GM23338 (cell line): Measurements from ENCODE around the gene SEMA7A. TPM values are rescaled to one million over a fixed set of nuclear protein-coding genes. Genes with fewer than 3 reads are reported as not detected.
A peak's percentile ranks its signal among the peaks of the same experiment; 100 is the strongest.

Experiments used
- ATAC-seq: fragments of 200-7000 bp; cut with Tn5 transposase; 3 replicates; pipeline ENCODE4 v1.9.1; 2020
- DNase-seq: peaks from one replicate; pipeline ENCODE4 v3.0.0-alpha.2; 2015; ENCODE audit warnings: low spot score
- H2AFZ ChIP-seq: fragments of 200-600 bp; sonication (generic); 2 replicates; pipeline ENCODE4 v1.8.0; 2016; ENCODE audit warnings: antibody characterized with exemption, mild to moderate bottlenecking, moderate library complexity
- H3F3A ChIP-seq: fragments of 200-600 bp; sonication (generic); replicated peaks from 2 replicates; pipeline ENCODE4 v1.8.0; 2017; ENCODE audit warnings: antibody characterized with exemption, mixed run types, low read depth
- H3K27ac ChIP-seq: fragments of 200-600 bp; sonication (generic); 2 replicates; pipeline ENCODE4 v1.6.1; 2016; ENCODE audit warnings: low read depth
- H3K27me3 ChIP-seq: fragments of 200-600 bp; sonication (generic); 2 replicates; pipeline ENCODE4 v1.8.0; 2016; ENCODE audit warnings: mild to moderate bottlenecking, mixed run types, moderate library complexity; ENCODE audit not compliant: insufficient read depth
- H3K36me3 ChIP-seq: fragments of 200-600 bp; sonication (generic); 2 replicates; pipeline ENCODE4 v1.8.0; 2016; ENCODE audit warnings: mild to moderate bottlenecking; ENCODE audit not compliant: insufficient read depth
- H3K4me1 ChIP-seq: fragments of 200-600 bp; sonication (generic); 2 replicates; pipeline ENCODE4 v1.8.0; 2016; ENCODE audit warnings: mild to moderate bottlenecking, moderate library complexity; ENCODE audit not compliant: insufficient read depth
- H3K4me2 ChIP-seq: fragments of 200-600 bp; sonication (generic); 2 replicates; pipeline ENCODE4 v1.7.1; 2017; ENCODE audit warnings: mixed run types
- H3K4me3 ChIP-seq: fragments of 200-600 bp; sonication (generic); 2 replicates; pipeline ENCODE4 v1.6.1; 2016; ENCODE audit warnings: mixed run types
- H3K79me2 ChIP-seq: fragments of 200-600 bp; sonication (generic); replicated peaks from 2 replicates; pipeline ENCODE4 v1.8.0; 2017; ENCODE audit warnings: mild to moderate bottlenecking; ENCODE audit not compliant: insufficient read depth
- H3K9me2 ChIP-seq: fragments of 200-600 bp; sonication (generic); 2 replicates; pipeline ENCODE4 v1.8.0; 2017; ENCODE audit not compliant: insufficient read depth
- H4K20me1 ChIP-seq: fragments of 200-600 bp; sonication (generic); replicated peaks from 2 replicates; pipeline ENCODE4 v1.8.0; 2017; ENCODE audit warnings: mild to moderate bottlenecking; ENCODE audit not compliant: insufficient read depth
- H3K27ac Mint-ChIP-seq: 2 replicates; pipeline ENCODE4 v1.8.0; 2020; ENCODE audit warnings: inconsistent platforms, mild to moderate bottlenecking, moderate library complexity, mixed read lengths
- H3K27me3 Mint-ChIP-seq: 3 replicates; pipeline ENCODE4 v1.8.0; 2022; ENCODE audit warnings: low read depth, mild to moderate bottlenecking, moderate library complexity, mixed read lengths, inconsistent platforms; ENCODE audit not compliant: insufficient read depth, poor library complexity
- H3K36me3 Mint-ChIP-seq: 3 replicates; pipeline ENCODE4 v1.8.0; 2021; ENCODE audit warnings: low read depth, mild to moderate bottlenecking, inconsistent platforms, moderate library complexity, mixed read lengths
- H3K4me1 Mint-ChIP-seq: 3 replicates; pipeline ENCODE4 v1.8.0; 2020; ENCODE audit warnings: mild to moderate bottlenecking, inconsistent platforms, mixed read lengths
- H3K4me3 Mint-ChIP-seq: 3 replicates; pipeline ENCODE4 v1.8.0; 2021; ENCODE audit warnings: moderate library complexity, mild to moderate bottlenecking, inconsistent platforms, mixed read lengths
- H3K9me3 Mint-ChIP-seq: 3 replicates; pipeline ENCODE4 v1.8.0; 2020; ENCODE audit warnings: moderate library complexity, mild to moderate bottlenecking, inconsistent platforms, mixed read lengths
- CREB1 ChIP-seq: fragments of 250-450 bp; sonication (Bioruptor Pico); IDR thresholded peaks from 2 replicates; pipeline ENCODE4 v1.5.0; 2020; ENCODE audit warnings: low read depth, mild to moderate bottlenecking, moderate library complexity
- EZH2 ChIP-seq: fragments of 200-600 bp; sonication (generic); IDR thresholded peaks from one replicate; pipeline ENCODE4 v1.8.0; 2017; ENCODE audit warnings: antibody characterized with exemption, mild to moderate bottlenecking, low read depth; ENCODE audit not compliant: unreplicated experiment
- EZH2phosphoT487 ChIP-seq: fragments of 200-600 bp; sonication (generic); IDR thresholded peaks from one replicate; pipeline ENCODE4 v1.8.1; 2018; ENCODE audit warnings: antibody characterized with exemption; ENCODE audit not compliant: unreplicated experiment
- JUNB ChIP-seq: IDR thresholded peaks from one replicate; pipeline ENCODE4 v1.6.1; 2016; ENCODE audit warnings: antibody characterized with exemption; ENCODE audit not compliant: unreplicated experiment
- NANOG ChIP-seq: IDR thresholded peaks from 2 replicates; pipeline ENCODE4 v1.6.1; 2016; ENCODE audit warnings: antibody characterized with exemption, borderline replicate concordance
- POLR2AphosphoS5 ChIP-seq: IDR thresholded peaks from 2 replicates; pipeline ENCODE4 v1.6.1; 2016; ENCODE audit warnings: antibody characterized with exemption, low read depth
- STAT1 ChIP-seq: IDR thresholded peaks from one replicate; pipeline ENCODE4 v1.6.1; 2016; ENCODE audit warnings: antibody characterized with exemption; ENCODE audit not compliant: unreplicated experiment
- ZNF114 ChIP-seq: fragments of 250-450 bp; sonication (Bioruptor Pico); IDR thresholded peaks from 2 replicates; pipeline ENCODE4 v1.5.0; 2020; ENCODE audit warnings: mild to moderate bottlenecking, moderate library complexity
- ZNF331 ChIP-seq: fragments of 250-450 bp; sonication (Bioruptor Pico); IDR thresholded peaks from 2 replicates; pipeline ENCODE4 v1.5.0; 2020; ENCODE audit warnings: low read depth, mild to moderate bottlenecking, moderate library complexity
- polyA plus RNA-seq: library from polyadenylated mRNA; unstranded; fragments of >200 nt; fragmentation: Nextera tagmentation; extraction: Ambion mirVana; gene quantifications from 2 replicates; pipeline ENCODE4 v1.2.1, GENCODE V29; 2016
- total RNA-seq: library from RNA; depleted of rRNA; stranded (reverse); fragments of >200 nt; shearing (Covaris generic); gene quantifications from 2 replicates; pipeline ENCODE4 v1.2.3, GENCODE V29; 2014
- TF ChIP-seq, protein P1 (sequence below), 2 experiments: fragments of 200-600 bp in 1 of 2; sonication (generic) in 1 of 2; conservative IDR thresholded peaks; 2 replicates each; pipeline versions ENCODE4 v1.5.1 to v1.6.1; 2016 to 2017; ENCODE audit warnings: antibody characterized with exemption in 2 of 2, low read depth in 2 of 2, mild to moderate bottlenecking in 2 of 2, moderate library complexity in 1 of 2
- TF ChIP-seq, protein P2 (sequence below): IDR thresholded peaks from 2 replicates; pipeline ENCODE4 v1.6.1; 2016; ENCODE audit warnings: antibody characterized with exemption
- TF ChIP-seq, protein P3 (sequence below): fragments of 250-450 bp; sonication (Bioruptor Pico); IDR thresholded peaks from 2 replicates; pipeline ENCODE4 v1.5.0; 2020; ENCODE audit warnings: mild to moderate bottlenecking, moderate library complexity
- TF ChIP-seq, protein P4 (sequence below): IDR thresholded peaks from one replicate; pipeline ENCODE4 v1.6.1; 2018; ENCODE audit warnings: antibody characterized with exemption; ENCODE audit not compliant: unreplicated experiment

The SEMA7A gene
- total and polyA plus RNA-seq, 2 experiments from 2014 or later, result 2.0 to 14.1 TPM

DNA sequence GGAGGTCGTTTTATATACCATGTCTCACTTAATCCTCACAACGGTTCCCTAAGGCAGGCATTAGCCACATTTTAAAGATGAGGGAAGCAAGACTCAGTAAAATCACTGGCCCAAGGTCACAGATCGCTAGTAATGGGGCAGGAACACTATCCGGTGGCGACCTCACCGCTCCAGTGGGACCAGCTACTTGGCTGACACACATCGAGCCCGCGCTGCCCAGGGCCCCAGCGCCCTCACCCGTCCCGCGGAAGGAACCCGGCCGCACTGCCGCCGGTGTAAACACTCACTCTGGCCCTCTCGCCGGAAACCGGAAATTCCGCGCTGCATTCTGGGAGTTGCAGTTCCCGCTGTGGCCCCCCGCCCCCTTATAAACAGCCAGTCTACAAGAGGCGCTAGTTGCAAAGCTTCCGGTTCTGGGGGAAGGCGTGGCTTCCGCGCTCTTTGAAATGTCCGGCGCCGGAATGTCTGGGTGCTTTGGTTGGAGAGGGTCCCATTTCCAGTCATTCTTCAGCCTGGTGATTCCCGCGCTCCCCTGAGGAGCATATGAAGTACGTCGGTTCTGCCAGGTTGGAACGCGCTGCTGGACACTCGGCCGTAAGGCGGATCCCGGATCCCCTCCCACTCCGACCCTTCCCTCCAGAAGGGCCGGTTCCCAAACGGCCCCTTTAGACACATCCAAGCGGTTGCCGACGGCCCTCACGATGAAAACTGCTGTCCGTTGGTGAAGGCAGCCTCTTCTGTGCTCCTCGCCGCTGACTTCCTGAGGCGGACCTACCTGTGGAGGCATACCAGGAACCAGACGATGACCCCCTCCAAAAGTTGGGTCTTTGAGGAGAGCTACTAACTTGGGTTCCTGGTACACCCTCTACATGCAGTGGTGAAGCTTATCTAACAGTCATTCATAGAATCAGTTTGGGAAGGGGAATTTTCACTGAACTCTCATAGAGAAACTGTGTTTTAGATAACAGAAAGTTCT, 27.4 kb upstream of the SEMA7A start, which contains the start of gene UBL7:
UBL7 (minus strand) TSS at position 290 of the 976 bp plus-strand sequence. CDS start 2,293 bp downstream, outside the sequence.
- DNase-seq (peak; percentile 100), ATAC-seq (peak; percentile 97)
- no peaks in the 10 kb centered on the region for H4K20me1 ChIP-seq
- no peaks in the 10 kb centered on the region for H3K27me3 ChIP-seq
- peak within 1 kb of the TSS; percentile 92 for H3K4me3 Mint-ChIP-seq
- H3K9me3 Mint-ChIP-seq, result peaks cover 9% of the 10 kb centered on the region
- peaks cover 12% of the 10 kb centered on the region; the same call in 1 of the 2 replicates for H3F3A ChIP-seq
- peak within 1 kb of the TSS; percentile 74 for H3K4me3 ChIP-seq
- H3K27ac ChIP-seq, result peak within 1 kb of the TSS; percentile 94
- peaks cover 3% of the 10 kb centered on the region for H3K27me3 Mint-ChIP-seq
- TF ChIP-seq CREB1 (CRISPR knock-in tag), result 0 out of 2 replicates have a peak, but pooled peaks have one; percentile 22
- TF ChIP-seq ZNF114 (CRISPR knock-in tag), result no peak
- TF ChIP-seq JUNB, result no peak
- TF ChIP-seq POLR2AphosphoS5, result peak; percentile 96
- TF ChIP-seq, protein P1, sequence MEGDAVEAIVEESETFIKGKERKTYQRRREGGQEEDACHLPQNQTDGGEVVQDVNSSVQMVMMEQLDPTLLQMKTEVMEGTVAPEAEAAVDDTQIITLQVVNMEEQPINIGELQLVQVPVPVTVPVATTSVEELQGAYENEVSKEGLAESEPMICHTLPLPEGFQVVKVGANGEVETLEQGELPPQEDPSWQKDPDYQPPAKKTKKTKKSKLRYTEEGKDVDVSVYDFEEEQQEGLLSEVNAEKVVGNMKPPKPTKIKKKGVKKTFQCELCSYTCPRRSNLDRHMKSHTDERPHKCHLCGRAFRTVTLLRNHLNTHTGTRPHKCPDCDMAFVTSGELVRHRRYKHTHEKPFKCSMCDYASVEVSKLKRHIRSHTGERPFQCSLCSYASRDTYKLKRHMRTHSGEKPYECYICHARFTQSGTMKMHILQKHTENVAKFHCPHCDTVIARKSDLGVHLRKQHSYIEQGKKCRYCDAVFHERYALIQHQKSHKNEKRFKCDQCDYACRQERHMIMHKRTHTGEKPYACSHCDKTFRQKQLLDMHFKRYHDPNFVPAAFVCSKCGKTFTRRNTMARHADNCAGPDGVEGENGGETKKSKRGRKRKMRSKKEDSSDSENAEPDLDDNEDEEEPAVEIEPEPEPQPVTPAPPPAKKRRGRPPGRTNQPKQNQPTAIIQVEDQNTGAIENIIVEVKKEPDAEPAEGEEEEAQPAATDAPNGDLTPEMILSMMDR (conservative IDR thresholded peaks at IDR 0.05; ENCODE audit: low read depth in 2 of 2), result peak in 1 of 2 experiments; percentile 43; a peak in 2 of 4 replicates
- TF ChIP-seq STAT1, result no peak
- no peak for TF ChIP-seq ZNF331
- TF ChIP-seq EZH2, result no peak
- TF ChIP-seq NANOG, result no peak
- TF ChIP-seq, protein P2, sequence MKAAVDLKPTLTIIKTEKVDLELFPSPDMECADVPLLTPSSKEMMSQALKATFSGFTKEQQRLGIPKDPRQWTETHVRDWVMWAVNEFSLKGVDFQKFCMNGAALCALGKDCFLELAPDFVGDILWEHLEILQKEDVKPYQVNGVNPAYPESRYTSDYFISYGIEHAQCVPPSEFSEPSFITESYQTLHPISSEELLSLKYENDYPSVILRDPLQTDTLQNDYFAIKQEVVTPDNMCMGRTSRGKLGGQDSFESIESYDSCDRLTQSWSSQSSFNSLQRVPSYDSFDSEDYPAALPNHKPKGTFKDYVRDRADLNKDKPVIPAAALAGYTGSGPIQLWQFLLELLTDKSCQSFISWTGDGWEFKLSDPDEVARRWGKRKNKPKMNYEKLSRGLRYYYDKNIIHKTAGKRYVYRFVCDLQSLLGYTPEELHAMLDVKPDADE, result peak; percentile 96
- TF ChIP-seq, protein P3, sequence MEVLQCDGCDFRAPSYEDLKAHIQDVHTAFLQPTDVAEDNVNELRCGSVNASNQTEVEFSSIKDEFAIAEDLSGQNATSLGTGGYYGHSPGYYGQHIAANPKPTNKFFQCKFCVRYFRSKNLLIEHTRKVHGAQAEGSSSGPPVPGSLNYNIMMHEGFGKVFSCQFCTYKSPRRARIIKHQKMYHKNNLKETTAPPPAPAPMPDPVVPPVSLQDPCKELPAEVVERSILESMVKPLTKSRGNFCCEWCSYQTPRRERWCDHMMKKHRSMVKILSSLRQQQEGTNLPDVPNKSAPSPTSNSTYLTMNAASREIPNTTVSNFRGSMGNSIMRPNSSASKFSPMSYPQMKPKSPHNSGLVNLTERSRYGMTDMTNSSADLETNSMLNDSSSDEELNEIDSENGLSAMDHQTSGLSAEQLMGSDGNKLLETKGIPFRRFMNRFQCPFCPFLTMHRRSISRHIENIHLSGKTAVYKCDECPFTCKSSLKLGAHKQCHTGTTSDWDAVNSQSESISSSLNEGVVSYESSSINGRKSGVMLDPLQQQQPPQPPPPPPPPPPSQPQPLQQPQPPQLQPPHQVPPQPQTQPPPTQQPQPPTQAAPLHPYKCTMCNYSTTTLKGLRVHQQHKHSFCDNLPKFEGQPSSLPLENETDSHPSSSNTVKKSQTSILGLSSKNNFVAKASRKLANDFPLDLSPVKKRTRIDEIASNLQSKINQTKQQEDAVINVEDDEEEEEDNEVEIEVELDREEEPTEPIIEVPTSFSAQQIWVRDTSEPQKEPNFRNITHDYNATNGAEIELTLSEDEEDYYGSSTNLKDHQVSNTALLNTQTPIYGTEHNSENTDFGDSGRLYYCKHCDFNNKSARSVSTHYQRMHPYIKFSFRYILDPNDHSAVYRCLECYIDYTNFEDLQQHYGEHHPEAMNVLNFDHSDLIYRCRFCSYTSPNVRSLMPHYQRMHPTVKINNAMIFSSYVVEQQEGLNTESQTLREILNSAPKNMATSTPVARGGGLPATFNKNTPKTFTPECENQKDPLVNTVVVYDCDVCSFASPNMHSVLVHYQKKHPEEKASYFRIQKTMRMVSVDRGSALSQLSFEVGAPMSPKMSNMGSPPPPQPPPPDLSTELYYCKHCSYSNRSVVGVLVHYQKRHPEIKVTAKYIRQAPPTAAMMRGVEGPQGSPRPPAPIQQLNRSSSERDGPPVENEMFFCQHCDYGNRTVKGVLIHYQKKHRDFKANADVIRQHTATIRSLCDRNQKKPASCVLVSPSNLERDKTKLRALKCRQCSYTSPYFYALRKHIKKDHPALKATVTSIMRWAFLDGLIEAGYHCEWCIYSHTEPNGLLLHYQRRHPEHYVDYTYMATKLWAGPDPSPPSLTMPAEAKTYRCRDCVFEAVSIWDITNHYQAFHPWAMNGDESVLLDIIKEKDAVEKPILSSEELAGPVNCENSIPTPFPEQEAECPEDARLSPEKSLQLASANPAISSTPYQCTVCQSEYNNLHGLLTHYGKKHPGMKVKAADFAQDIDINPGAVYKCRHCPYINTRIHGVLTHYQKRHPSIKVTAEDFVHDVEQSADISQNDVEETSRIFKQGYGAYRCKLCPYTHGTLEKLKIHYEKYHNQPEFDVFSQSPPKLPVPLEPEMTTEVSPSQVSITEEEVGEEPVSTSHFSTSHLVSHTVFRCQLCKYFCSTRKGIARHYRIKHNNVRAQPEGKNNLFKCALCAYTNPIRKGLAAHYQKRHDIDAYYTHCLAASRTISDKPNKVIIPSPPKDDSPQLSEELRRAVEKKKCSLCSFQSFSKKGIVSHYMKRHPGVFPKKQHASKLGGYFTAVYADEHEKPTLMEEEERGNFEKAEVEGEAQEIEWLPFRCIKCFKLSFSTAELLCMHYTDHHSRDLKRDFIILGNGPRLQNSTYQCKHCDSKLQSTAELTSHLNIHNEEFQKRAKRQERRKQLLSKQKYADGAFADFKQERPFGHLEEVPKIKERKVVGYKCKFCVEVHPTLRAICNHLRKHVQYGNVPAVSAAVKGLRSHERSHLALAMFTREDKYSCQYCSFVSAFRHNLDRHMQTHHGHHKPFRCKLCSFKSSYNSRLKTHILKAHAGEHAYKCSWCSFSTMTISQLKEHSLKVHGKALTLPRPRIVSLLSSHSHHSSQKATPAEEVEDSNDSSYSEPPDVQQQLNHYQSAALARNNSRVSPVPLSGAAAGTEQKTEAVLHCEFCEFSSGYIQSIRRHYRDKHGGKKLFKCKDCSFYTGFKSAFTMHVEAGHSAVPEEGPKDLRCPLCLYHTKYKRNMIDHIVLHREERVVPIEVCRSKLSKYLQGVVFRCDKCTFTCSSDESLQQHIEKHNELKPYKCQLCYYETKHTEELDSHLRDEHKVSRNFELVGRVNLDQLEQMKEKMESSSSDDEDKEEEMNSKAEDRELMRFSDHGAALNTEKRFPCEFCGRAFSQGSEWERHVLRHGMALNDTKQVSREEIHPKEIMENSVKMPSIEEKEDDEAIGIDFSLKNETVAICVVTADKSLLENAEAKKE (CRISPR knock-in tag), result no peak
- TF ChIP-seq, protein P4, sequence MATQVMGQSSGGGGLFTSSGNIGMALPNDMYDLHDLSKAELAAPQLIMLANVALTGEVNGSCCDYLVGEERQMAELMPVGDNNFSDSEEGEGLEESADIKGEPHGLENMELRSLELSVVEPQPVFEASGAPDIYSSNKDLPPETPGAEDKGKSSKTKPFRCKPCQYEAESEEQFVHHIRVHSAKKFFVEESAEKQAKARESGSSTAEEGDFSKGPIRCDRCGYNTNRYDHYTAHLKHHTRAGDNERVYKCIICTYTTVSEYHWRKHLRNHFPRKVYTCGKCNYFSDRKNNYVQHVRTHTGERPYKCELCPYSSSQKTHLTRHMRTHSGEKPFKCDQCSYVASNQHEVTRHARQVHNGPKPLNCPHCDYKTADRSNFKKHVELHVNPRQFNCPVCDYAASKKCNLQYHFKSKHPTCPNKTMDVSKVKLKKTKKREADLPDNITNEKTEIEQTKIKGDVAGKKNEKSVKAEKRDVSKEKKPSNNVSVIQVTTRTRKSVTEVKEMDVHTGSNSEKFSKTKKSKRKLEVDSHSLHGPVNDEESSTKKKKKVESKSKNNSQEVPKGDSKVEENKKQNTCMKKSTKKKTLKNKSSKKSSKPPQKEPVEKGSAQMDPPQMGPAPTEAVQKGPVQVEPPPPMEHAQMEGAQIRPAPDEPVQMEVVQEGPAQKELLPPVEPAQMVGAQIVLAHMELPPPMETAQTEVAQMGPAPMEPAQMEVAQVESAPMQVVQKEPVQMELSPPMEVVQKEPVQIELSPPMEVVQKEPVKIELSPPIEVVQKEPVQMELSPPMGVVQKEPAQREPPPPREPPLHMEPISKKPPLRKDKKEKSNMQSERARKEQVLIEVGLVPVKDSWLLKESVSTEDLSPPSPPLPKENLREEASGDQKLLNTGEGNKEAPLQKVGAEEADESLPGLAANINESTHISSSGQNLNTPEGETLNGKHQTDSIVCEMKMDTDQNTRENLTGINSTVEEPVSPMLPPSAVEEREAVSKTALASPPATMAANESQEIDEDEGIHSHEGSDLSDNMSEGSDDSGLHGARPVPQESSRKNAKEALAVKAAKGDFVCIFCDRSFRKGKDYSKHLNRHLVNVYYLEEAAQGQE, result no peak
- TF ChIP-seq EZH2phosphoT487, result no peak
- H2AFZ ChIP-seq, result peak within 1 kb of the TSS; percentile 67; the same call in 1 of the 2 replicates
- H3K36me3 Mint-ChIP-seq, result peaks cover 33% of the 10 kb centered on the region
- peak within 1 kb of the TSS; percentile 87 for H3K4me2 ChIP-seq
- peaks cover 16% of the 10 kb centered on the region for H3K79me2 ChIP-seq
- H3K4me1 Mint-ChIP-seq, result peaks cover 18% of the 10 kb centered on the region
- peaks cover 15% of the 10 kb centered on the region for H3K4me1 ChIP-seq
- H3K9me2 ChIP-seq, result no peaks in the 10 kb centered on the region
- H3K27ac Mint-ChIP-seq, result peak within 1 kb of the TSS; percentile 76
- H3K36me3 ChIP-seq, result no peaks in the 10 kb centered on the region
